NCI-H146 treated with DMSO at 0.1 percent for 48 hours (cell line): ENCODE results near the gene PCDH9.

Source experiments
- DNase-seq: peaks from one replicate; lab custom pipeline; 2025; ENCODE audit not compliant: unreplicated experiment; lab: John Stamatoyannopoulos, UW

PCDH9 gene

DNA sequence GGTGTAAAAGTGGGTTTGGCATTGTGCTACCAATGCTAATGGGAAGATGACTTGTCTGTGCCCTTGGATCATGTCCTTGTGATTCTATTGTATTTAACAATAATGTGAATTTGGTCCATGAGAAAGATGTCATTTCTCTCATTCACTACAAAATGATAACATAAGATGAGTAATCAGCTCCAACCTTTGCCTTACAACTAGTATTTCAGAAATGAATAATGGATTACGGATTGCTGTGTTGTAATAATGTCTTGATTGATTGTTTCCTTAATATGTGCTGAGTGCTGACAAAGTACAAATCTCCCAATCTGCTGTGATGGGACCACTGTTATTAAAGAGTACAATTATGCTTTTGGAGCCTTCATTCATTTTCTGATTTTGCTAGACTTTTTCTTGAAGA, 375.0 kb downstream of the PCDH9 start:
- DNase-seq = no peak

DNA sequence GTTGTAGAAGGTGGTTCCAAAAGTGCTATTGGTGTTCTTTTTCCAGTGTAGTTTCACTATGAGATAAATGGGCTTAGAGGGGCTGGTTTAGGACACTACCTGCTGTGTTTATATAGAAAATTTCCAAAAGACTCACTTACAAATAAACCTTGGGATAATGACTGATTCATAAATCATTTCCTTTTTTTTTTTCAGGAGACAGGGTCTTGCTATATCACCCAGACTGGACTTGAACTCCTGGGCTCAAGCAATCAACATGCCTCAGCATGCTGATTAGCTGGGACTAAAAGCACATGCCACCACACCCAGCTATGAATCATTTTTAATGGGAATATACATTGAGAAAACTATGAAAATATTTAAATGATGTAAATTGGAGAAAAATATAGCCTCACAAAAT, 376.6 kb downstream of the PCDH9 start:
- DNase-seq = no peak

GRCh38 chr13:66849706-66850105, 380.4 kb downstream of the PCDH9 start:
- no peak for DNase-seq

GRCh38 chr13:66847541-66847940, 382.6 kb downstream of the PCDH9 start:
- DNase-seq = no peak

DNA sequence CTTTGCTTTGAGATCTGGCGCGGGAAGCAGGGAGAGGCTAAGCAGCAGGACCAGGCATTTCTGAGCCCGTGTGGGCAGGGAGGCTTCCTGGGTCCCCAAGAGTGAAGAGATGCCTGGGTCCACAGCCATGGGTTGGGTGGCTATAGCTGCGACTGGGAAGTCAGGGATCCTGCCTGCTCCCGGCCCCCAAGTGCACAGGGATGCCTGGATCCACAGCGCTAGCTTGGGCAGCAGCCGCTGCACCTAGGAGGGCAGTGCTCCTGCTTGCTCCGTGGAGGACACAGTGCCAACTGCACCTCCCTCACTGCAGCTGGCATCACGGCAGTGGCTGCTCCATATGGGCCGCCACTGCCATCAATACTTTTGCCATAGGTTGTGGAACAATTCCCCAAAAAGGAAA, 384.7 kb downstream of the PCDH9 start:
- DNase-seq = no peak

DNA sequence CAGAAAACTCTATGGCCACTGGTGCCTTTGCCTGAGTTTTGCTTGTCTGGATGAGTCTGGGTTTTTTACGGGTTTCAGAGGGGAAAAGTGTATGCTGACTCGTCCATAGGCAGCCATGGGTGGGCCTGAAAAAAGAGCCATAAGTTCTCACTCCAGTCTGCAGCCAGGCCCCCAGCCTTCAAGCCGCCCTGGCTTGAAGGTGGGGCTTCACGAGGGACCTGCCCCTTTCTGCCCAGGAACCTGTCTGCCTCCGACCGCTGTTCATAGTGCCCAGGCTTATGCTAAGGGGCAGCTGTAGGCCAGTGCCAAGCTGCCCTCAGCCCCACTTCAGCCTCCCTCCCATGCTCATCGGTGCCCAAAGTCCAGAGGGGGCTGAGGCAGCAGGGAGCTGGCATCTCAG, 385.2 kb downstream of the PCDH9 start:
- DNase-seq = no peak

GRCh38 chr13:66842766-66843165, 387.4 kb downstream of the PCDH9 start:
- DNase-seq = no peak

DNA sequence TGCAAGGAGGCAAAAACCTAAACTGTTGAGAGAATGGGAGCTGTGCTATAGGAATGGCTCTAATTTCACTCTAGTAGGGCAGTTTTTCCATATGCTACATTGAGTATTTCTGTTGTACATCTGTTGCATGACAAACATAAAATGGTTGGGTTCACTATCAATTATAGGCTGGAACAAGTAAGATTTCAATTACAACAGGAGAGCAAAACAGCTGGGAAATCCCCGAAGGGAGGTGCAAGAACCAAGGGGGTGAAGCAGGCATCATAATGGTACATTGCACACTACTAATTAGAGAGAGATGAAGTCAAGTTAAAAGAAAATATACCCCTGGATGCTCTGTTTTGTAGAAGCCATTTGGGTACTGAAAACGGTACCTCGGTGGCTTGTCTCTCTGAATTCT, 389.5 kb downstream of the PCDH9 start:
- no peak for DNase-seq

DNA sequence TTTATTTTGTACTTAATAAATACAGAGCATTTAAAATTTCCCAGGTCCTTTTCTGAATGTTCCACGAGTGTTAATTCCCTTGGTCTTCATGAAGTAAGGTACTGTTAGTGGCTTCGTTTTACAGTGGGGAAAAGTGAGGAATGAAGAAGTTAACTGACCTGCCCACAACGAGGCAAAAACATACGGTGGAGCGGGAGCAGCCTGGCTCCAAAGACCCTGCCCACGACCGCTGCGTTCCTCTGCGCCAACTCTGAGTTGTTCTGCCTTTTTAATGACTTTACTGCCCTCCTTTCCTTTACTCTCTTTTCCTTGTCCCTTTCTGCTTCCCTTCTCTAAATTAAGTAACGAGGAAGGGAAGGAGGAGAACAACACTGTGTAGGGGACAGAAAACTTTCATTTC, 392.9 kb downstream of the PCDH9 start:
- no peak for DNase-seq

DNA sequence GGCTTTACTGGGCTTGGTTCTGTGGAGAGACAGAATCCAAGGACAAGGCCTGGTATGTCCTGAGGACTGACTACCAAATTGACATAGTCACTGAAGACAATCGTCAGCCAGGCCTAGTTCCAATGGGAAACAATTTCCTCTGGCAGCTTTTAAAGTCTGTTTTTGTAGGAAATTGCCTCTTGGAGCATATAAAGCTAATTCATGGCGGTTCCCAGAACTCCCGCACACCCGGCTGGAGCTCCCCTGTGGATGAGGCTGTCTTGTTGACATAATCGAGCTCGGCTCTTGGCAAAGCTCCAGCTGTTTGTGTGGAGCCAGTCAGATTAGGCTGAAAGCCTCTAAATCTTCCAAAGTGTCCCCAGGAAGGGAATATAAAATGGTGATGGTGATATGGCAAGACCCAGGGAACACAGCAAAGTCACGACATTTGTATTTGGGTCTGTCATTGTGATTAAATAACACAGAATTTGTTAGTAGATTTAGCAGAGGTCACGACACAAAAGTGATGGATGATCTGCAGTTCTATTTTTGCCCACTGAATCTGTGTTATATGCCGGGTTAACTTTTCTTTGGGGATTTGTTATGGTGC, 395.0 kb downstream of the PCDH9 start:
- DNase-seq = peak; percentile 74

- no peak for DNase-seq
These were observed 399.0 kb downstream of the PCDH9 start for GRCh38 chr13:66830940-66831716.

- DNase-seq = no peak
These were observed 400.3 kb downstream of the PCDH9 start for GRCh38 chr13:66829803-66830202.

DNA sequence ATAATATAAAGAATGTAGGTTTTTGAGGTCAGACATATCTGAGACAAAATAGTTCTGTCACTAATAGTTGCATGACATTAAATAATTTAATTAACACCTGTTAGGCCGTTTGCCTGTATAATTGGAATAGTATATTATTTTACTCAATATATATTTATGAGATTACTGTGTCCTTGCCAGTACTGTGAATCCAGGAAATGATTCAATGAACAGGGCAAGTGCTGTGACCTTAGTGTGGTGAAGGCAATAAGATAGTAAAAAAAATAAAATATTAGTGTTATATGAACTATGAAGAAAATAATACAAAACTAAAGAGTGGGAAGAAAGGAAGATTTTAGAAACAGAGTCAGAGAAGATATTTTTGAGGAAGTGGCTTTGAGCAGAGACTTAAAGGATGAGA, 403.7 kb downstream of the PCDH9 start:
- no peak for DNase-seq

- DNase-seq = no peak
These were observed 408.6 kb downstream of the PCDH9 start for GRCh38 chr13:66821551-66821950.

- no peak for DNase-seq
These were observed 418.7 kb downstream of the PCDH9 start for GRCh38 chr13:66811455-66811854.

DNA sequence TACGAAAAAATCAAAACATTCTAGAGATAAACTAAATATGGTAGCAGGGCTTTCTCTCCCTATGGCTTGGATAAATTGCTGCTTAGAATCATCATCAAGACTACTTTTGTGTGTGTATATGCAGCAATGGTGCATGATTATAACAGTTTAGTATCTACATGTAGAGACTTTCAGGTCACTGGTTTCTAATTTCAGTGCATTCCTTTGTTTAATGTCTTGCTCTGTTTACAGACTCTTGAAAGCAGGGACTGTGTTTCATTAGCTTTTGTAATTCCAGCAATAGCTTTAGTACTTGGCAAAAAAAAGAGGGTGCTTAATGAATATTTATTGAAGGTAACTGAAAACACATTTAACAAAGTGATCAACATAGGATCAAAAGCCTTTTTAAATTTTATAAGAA, 420.7 kb downstream of the PCDH9 start:
- peak; percentile 44 for DNase-seq

DNA sequence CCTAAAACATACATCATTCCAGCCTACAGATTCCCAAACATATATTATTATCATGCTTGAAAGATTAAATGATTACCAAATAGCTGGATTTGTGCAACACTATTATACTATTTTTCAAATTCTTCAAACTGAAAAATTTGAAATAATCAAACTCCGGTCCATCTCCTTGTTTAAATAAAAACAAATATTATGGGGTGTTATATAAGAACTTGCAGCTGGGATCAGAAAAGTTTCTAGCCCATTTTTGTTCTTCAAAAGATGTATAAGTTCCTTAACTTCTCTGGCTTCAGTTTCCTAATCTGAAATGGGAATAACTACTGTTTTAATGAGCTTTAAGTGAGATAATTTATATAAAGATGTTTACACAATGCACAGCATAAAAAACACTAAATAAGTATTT, 422.9 kb downstream of the PCDH9 start:
- no peak for DNase-seq

- no peak for DNase-seq
These were observed 424.5 kb downstream of the PCDH9 start for GRCh38 chr13:66805657-66806056.

DNA sequence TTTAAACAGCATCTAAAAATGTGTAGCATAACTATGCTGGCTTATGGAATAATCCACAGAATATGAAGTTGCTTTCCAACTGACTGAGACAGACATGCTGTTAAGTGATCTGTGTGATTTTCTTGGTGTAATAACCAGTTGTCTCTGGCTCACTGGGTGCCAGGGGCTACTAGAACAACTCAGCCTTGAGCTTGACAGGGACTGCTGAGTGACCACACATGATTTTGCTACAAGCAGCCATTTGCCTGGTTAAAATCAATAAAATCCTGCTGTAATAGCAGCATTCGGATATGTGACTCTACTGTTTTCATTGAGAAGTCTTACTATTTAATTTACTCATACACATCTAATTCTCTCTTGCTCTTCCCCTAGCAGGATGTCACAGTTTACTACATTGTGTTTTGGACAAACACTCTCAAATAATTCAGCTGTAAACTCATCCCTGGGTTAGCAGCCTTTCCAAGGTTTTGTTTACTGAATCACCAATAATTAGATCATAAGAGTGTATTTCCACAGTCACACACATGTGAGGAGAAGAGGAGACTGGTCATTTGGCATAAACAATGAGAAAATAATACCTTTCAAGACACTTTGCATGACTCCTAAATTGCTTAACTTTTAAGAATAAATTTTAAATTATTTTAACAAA, 426.2 kb downstream of the PCDH9 start:
- DNase-seq = peak; percentile 19

GRCh38 chr13:66803013-66803807, 426.9 kb downstream of the PCDH9 start:
- peak; percentile 69 for DNase-seq

- DNase-seq = no peak
These were observed 434.5 kb downstream of the PCDH9 start for GRCh38 chr13:66795636-66796035.
